ENCODE results near the gene ARHGDIG.
A peak's percentile ranks its signal among the peaks of the same experiment; 100 is the strongest.
"Not testable (repeated sequence)": the region's sequence is repeated elsewhere in the genome, so short reads cannot be mapped to it uniquely, and the experiment has no call there.

The ARHGDIG gene

DNA sequence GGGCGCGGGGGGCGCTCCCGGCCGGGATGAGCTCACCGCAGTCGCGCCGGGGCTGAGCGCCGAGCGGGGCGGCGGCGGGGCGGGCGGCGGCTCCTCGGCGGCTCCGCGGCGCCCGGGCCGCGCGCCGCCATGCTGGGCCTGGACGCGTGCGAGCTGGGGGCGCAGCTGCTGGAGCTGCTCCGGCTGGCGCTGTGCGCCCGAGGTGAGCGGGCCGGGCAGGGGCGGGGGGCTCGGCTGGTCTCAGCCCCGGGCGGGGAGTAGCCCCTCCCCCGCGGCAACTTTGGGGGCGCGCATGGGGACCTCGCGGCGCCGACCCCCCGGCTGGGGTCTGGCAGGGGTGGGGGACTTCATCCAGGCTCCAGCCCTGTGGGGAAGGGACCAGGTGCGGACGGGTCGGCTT is at the start of gene ARHGDIG:
Gene ARHGDIG, plus strand, starts transcription at position 40 of the 400 bp plus-strand sequence. Its CDS starts 90 bp downstream, at position 130.
- no peak for DNase-seq

- no peak for DNase-seq
These were observed 49.4 kb upstream of the ARHGDIG start for GRCh38 chr16:230949-231348.

GRCh38 chr16:234468-235305 is 45.7 kb upstream of the ARHGDIG start, which contains the start of gene FAM234A:
Gene FAM234A, plus strand, starts transcription at chr16:234821. Its CDS starts 19,593 bp downstream, at chr16:254414.
- DNase-seq = peak; percentile 88

GRCh38 chr16:239948-240277 is 40.5 kb upstream of the ARHGDIG start:
- no peak for DNase-seq

DNA sequence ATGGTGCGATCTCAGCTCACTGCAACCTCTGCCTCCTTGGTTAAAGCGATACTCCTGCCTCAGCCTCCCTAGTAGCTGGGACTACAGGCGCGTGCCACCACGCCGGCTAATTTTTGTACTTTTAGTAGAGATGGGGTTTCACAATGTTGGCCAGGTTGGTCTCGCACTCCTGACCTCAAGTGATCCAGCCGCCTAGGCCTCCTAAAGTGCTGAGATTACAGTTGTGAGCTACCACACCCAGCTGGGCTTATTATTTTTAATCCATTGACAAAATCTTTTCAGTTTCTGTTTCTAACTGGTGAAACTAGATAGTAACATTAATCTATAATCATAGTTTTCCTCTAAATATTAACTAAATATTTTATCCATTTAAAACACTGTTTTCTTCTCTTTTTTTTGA is 39.8 kb upstream of the ARHGDIG start:
- DNase-seq = no peak

- DNase-seq = no peak
These were observed 38.1 kb upstream of the ARHGDIG start for GRCh38 chr16:242281-242680.

DNA sequence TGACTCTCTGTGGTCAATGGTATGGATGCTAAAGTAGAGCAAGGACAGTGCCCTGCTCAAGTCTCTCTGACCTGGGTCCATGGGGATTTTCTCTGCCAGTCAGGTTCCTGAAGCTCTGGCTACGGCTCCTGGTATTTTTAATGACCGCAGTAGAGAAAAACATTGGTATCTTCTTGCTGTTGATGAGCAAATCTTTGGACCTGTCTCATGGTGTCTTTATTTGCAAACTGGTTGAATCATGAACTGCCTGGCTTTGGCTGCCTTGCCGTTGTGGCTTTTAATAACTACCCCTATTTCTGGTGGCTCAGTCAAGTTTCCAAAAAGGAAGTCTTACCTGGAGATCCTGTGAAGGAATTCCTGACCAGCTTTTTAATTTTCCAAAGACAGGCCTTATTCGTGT is 37.0 kb upstream of the ARHGDIG start:
- no peak for DNase-seq

DNA sequence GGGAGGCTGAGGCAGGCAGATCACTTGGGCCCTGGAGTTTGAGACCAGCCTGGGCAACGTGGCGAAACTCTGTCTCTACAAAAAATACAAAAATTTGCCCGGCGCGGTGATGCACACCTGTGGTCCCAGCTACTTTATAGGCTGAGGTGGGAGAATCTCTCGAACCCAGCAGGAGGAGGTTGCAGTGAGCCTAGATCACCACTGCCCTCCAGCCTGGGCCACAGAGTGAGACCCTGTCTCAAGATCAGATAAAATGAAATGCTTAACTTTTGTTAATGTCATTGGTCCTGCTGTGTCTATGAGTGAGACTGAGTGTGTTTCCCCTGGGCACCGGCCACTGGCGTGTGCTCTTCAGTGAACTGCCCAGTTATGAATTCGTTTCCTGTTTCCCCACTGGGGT is 35.3 kb upstream of the ARHGDIG start:
- no peak for DNase-seq

DNA sequence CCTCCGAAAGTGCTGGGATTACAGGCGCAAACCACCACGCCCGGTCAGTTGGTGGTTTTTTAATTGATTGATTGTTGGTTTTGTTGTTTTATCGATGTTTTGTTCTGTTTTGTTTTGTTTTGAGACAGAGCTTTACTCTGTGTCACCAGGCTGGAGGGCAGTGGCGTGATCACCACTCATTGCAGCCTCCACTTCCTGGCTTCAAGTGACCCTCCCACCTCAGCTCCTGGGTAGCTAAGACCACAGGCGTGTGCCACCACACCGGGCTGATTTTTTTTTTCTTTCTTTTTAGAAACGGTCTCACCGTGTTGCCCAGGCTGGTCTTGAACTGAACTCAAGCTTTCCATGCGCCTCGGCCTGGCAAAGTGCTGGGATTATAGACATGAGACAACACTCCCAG is 33.4 kb upstream of the ARHGDIG start:
- no peak for DNase-seq

DNA sequence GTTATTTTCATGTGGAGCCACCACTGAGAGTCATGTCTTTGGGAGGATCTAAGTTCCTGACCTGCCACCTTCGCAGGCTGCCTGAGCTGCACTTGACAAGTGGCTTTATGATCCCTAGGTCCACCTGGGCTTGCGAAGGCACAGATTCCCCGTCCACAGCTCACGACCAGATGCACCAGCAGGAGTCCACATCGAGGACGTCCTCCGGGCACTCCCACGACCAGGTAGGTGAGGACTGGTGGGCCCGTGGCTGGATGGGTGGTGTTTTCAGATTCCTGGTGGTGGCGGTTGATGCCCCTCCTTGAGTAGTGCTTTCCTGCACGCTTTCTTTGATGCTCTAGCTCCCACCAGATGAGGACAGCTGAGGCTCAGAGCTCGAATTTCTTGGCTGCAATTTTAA is 31.0 kb upstream of the ARHGDIG start:
- DNase-seq = no peak

DNA sequence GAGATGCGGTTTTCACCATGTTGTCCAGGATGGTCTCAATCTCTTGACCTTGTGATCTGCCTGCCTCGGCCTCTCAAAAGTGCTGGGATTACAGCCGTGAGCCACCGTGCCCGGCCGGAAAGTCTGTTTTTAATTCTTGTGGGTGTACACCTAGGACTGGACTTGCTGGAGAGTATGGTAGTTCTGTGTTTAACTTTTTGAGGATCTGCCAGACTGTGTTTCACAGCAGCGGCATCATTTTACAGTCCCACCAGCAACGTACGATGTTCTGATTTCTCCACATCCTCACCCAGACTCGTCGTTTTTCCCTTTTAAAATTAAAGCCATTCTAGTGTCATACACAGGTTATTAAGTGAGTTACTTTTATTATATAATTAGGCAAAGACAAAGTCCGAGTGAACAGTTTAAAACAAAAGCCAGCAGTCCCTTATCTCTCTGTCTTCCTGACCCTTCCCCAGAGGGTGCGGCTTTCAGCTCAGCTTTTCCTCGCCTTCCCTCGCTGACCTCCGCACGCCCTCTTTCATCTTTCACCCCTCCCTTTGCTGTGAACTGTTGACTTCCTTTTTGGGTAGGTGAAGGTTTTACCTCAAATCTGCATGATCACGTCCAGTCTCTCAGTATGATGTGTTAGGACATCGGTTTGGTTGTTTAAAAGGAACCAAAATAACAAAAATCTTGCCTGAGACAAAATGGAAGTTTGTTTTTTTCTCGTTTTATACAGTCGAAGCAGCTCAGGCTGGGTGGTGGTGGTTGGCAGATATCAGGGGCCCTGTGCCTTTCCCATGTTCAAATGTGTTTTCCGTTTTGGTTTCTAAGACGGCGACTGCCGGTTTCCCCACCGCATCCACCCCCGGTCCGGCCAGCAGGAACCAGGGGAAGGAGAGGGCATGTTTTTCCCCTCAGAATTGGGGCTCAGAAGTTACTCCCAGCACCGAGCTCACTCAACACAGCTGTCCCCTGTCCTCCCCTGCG is 27.7 kb upstream of the ARHGDIG start:
- no peak for DNase-seq

DNA sequence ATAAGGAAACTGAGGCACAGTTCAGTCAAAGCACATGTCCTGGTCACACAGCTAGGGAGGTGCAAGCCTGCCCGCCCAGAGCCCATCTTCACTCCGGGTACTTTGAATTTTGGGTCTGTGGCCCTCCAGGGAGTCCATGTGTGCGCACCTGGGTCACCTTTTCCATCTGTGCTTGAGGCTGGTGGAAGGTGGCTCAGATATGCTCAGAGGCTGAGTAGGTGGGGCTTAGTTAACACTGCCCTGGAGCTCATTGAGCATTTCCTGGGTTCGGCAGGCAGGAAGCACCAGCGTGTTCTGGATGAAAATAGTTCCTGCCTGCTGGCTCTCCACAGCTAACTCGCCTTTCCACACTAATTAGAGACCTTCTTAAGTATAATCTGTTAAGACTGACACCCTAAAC is 26.6 kb upstream of the ARHGDIG start:
- no peak for DNase-seq

GRCh38 chr16:254461-254860 is 25.9 kb upstream of the ARHGDIG start:
- no peak for DNase-seq

DNA sequence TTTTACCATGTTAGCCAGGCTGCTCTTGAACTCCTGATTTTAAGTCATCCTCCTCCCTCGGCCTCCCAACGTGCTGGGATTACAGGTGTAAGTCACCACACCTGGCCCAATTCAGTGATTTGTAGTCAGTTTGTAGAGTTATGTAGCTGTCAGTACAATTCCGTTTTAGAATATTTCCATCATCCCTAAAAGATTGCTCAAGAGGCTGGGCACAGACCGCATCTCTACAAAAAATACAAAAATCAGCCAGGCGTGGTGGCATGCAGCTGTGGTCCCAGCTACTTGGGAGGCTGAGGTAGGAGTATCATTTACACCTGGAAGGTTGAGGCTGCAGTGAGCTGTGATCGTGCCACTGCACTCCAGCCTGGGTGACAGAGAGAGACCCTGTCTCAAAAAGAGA is 25.2 kb upstream of the ARHGDIG start:
- DNase-seq = no peak

DNA sequence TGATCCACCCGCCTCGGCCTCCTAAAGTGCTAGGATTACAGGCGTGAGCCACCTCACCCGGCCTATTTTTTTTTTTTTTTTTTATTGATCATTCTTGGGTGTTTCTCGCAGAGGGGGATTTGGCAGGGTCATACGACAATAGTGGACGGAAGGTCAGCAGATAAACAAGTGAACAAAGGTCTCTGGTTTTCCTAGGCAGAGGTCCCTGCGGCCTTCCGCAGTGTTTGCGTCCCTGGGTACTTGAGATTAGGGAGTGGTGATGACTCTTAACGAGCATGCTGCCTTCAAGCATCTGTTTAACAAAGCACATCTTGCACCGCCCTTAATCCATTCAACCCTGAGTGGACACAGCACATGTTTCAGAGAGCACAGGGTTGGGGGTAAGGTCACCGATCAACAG is 22.3 kb upstream of the ARHGDIG start:
- DNase-seq = not testable (repeated sequence)

DNA sequence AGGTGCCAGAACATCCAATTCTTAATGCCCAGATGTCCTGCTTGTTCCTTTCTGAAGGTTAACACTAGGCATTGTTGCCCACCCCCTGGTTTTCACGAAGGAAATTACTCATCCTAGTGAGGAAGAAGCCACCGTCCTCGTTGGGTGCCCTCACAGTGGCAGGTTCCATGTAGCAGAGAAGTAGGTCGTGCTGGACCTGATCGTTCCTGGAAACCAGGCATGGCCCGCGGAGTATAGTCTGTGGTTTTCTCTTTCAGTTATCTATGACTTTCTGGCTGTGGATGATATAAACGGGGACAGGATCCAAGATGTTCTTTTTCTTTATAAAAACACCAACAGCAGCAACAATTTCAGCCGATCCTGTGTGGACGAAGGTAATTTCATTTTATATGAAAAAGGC is 21.2 kb upstream of the ARHGDIG start:
- no peak for DNase-seq

GRCh38 chr16:259814-260253 is 20.6 kb upstream of the ARHGDIG start:
- DNase-seq = no peak

DNA sequence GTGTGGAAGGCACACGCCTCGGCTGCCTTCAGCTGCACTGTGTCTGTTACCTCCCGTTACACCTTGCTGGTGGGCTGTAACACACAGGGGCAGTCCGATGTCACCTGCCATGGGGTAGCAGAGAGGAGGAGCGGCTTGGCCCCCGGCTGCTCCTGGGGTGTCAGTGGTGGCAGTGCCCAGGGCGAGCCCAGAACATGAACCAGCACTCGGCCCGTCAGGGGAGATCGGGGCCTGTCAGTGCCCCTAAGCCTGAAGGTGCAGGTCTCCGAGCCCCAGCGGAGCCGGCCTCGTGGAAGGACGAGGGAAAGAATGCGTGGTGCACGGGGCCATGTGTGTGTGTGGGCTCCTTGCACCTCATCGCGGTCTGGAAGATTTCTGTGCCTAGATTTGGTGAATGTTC is 20.1 kb upstream of the ARHGDIG start:
- no peak for DNase-seq

- no peak for DNase-seq
These were observed 19.2 kb upstream of the ARHGDIG start for GRCh38 chr16:261031-261691.

DNA sequence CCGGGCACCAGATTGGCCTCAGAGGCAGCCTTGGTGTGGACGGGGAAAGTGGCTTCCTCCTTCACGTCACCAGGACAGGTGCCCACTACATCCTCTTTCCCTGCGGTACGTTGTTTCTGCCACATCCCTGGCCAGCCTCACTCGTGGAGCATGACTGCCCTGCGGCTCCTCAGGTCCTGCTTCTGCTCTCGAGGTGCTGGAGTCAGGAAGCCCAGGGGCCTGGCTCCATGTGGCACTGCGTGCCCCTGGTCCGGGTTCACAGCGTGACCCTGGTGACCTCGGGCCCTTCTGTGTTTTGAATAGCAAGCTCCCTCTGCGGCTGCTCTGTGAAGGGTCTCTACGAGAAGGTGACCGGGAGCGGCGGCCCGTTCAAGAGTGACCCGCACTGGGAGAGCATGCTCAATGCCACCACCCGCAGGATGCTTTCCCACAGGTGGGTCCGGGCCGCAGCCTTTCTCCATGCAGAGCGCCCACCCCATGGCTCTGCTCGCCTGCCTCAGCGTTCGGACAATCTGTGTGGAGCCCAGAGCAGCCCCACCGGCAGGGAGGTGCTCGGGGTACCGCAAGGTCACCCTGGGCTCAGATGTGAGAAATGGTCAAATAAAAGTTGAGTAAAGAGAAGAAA is 18.2 kb upstream of the ARHGDIG start:
- no peak for DNase-seq

DNA sequence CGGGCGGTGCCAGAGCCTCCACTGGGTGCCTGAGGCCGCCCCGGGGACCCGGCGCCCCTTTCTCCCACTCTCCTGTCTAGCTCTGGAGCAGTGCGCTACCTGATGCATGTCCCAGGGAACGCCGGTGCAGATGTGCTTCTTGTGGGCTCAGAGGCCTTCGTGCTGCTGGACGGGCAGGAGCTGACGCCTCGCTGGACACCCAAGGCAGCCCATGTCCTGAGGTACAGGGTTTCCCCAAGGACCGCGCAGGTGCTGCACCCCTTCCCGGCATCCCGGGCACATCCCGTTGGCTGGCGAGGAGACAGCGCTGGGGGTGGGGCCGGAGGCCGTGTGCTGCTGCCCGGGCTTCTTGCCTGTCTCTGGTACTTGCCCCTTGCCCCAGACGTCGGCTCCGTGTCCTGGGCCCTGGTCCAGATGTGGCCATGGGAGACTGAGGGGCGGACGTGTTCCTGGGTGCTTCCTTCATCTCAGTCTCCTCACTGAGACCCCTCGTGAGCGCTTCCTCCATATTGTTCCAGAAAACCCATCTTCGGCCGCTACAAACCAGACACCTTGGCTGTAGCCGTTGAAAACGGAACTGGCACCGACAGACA is 17.1 kb upstream of the ARHGDIG start:
- DNase-seq = no peak

- DNase-seq = no peak
These were observed 16.4 kb upstream of the ARHGDIG start for GRCh38 chr16:263944-264343.
